ENCODE data around the gene FOXO1.

FOXO1 gene

DNA sequence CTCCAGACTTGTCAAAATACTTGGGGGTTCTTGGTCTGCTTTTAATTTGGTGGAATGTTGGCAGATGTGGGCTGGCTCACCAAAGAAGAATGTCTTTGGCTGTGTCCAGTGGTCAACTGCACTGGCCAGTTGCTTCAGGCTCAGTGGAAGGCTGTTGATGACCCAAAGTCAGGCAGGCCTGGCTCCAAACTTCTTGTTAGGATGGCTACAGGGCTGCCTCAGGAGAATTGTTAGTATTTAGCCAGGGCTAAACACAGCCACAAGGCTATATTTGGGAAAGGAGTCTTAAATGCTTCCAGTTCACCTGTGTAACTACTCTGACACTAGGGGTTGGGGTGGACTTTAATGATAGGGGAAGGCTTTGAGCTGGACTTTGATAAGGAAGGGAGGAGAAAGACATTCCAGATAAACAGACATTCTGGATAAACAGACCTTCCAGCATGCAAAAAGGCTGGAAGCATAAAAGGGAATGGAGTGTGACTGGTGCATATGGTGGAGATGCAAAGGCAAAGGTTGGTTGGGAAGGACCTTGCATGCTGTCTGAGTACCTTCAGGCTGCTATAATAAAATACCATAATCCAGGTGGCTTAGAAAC, 116.8 kb downstream of the FOXO1 start:
- DNase-seq (ENCODE audit: low read depth, low spot score), result peak; percentile 58

DNA sequence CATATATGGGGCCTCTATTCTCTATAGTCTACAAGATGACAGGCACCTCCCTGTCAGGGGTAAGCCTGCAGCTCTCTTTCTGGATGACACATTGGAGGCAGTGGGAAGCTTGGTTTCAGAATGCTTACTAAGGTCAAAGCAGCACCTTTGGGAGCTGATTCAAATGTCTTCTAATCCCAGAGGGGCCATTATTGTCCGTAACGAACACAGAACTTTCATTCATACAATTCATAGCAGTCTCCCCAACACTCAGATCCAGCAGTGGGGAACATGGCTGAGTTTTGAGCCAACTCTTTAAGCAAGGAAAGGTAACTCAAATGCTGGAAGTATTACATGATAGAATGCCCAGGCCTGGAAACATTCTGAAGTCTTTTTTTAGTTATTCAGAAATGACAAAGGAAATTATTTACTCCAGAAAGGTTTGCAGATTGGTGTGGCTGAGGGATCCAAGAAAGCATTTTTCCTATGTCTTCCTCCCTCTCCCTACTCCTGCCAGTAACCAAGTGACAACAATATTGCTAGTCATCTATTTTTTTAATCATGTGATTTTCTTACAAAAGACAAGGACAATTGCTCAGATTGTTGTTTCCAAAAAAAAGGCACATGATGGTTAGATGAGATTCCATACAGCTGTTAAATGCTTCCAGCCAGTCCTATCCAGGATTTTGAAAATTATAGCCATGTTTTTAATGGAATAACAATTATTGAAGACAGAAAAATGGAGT, 118.7 kb downstream of the FOXO1 start:
- DNase-seq (ENCODE audit: low read depth, low spot score), result no peak

DNA sequence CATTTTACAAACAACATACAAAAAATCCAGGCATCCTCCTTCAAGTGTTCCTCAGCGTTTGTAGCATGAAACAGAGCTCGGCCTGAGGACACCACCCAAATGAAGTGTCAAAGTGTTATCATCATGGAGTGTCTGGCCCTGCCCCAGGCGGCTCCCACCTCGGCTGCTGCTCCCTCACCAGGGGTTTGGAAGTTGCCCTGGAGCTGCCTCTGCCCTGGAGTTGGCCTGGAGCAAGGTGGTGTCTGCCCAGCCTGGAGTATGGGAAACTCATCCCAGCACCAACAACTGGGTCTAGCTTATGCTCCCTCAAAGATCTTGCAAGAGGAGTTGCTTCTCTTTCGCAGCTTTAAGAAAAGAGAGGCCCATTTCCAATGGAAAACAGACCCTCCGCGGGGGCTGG, 120.4 kb downstream of the FOXO1 start:
- DNase-seq (ENCODE audit: low read depth, low spot score), result no peak

DNA sequence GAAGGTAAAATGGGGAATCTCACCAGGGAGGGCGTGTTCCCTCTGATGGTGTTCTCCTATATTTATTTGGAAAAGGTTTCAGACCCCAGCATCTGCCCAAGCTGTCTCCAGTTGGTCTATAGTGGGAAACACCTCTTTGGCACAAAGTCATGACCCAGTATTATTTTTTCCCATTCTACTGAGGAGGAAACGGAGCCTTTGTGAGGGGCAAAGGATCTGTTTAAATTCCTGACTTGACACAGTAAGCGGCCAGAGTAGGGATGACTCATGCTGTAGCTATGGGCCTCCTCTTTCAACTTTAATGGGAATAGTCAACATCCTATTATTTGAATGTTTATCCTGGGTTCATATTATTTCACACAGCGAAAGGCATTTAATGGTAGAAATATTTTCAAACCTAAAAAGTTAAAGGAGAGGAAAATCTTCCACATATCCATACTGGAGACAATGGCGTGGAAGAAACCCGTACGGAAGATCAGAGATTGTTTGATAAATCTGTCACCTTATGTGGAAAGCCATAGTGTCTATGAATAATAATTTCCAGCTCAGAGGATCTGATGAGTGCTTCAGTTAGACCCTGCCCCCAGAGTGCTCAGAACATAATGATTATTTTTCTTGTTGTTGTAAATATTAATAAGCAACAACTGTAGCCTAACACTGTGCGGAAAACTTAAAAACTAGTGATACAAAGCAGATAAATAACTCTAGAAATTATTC, 126.0 kb downstream of the FOXO1 start:
- DNase-seq (ENCODE audit: low read depth, low spot score), result peak; percentile 92

DNA sequence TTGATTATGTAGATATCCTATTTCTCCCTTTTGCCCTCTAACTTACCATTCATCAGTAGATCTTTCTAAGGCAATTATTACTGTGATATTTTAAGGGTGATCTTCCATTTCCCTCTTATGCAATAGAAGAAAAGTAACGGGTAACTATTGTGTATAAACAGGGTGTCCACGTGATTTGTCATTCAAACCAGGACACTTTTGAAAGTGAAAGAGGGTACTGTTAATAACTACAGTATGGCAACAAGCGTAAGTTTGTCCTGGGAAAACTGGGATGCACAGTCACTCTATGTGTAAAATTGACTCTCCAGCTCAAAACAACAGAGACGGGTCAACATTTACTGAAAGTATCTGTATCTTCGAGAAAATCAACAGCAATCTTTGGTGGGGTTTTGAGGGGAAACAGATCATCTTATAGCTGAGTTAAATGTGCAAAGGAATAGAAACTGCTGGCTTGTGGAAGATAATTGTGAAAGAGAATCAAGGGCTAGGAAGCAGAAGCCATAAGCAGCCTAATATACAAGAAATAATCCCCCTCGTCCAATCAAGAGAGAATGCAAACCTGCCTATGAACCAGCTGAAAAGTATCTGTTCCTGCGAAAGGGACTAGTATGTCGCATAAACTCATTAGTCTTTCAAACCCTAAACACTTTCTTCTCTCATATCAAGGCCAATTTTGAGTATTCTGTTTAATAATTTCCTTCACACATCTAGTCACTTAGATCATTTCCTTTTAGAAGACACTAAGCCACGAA, 126.7 kb downstream of the FOXO1 start:
- DNase-seq (ENCODE audit: low read depth, low spot score), result no peak

DNA sequence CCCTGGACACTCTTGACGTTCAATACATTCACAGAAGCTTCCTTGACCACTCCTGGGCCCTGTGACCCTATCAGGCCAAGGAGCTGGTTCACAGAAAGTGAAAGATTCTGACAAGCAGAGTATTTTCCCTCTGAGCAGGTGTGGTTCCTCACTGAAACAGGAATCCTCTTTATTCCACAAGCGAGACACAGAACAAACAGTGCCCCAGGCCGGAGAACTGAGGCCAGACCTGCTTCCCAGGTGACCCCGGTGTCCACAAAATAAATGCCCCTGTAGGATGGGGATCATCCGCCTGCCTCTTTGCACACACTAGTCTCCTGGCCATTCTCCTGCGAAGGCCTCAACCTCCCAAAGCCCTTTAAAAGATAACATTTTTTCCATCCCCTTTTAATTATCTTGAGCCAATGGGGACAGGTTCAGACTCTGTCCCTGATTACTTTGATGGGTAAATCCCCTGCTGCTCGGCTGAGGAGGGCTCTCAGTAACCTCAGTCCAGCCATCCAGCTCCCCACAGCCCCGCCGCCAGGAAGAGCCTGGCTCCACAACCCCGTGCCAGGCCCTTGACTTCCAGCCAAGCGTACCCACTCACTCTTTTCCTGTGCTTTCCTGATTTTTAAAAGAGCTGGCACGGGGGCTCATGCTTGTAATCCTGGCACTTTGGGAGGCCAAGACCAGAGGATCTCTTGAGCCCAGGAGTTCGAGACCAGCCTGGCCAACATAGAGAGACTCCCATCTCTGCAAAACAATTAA, 129.1 kb downstream of the FOXO1 start:
- DNase-seq (ENCODE audit: low read depth, low spot score), result no peak

DNA sequence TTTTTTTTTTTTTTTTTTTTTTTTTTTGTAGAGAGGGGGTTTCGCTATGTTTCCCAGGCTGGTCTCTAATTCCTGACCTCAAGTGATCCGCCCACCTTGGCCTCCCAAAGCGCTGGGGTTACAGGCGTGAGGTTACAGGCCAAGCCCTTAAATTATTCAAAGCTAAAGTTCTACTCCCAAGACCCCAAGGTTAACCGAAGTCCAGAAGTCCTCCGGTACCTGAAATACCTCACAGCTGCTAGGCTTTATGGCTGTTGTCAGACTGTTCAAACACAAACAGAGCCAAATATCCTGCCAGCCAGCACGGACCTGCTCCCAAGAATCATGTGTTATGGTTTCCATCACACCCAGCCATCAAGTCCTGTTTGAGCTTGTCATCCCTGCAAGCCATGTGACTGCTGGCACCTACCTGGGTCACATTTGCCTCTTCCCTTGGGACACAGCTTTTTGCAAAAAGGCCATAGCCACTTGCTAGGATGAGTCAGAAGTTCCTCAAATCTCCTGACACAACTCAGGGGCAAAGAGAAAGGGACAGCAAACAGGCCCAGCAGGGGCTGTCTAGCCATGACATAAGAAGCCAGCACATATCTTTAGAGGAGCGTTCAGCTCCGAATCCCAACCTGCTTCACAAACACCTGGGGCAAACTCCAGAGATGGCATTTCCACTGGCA, 129.9 kb downstream of the FOXO1 start:
- no peak for DNase-seq (ENCODE audit: low read depth, low spot score)

DNA sequence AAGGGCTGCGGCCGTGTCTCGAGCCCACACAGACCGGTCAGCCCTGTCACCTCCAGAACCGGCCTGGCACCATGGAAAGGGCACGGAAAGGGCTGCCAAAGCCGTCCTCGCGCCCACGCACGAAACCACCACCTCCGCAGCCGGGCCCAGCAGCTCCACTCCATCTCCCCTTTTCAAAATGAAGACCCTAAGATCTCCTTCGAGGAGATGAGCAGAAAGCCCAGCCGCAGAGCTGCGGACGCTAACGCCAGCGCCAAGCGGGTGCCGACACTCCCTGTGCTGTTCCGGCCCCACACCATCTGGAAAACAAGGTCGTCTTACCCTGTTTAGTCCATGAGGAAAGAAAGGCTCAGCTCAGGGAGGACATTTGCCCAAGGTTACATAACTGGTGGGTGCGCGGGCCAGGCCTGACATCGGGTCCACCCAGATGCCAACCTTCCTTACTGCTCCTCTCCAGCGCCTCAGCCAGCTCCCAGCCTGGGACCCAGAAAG, 131.1 kb downstream of the FOXO1 start:
- no peak for DNase-seq (ENCODE audit: low read depth, low spot score)

DNA sequence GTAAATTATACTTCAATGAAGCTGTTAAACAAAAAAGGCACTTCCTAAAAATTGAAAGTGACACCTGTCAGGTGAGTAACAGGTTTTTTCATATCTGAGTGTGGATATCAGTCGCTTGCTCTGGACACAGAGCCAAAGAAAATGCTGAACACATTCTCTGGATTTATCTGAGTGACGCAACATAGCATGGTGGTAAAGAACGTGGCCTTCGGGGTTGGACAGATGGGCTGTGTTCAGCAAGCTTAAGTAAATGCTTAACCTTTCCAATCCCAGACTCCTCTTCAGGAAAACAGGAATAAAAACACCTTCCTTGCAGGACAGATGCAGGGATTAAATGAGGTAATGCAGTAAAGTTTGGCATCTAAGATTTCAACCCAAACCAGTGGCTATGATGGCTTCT, 132.0 kb downstream of the FOXO1 start:
- DNase-seq (ENCODE audit: low read depth, low spot score), result no peak

DNA sequence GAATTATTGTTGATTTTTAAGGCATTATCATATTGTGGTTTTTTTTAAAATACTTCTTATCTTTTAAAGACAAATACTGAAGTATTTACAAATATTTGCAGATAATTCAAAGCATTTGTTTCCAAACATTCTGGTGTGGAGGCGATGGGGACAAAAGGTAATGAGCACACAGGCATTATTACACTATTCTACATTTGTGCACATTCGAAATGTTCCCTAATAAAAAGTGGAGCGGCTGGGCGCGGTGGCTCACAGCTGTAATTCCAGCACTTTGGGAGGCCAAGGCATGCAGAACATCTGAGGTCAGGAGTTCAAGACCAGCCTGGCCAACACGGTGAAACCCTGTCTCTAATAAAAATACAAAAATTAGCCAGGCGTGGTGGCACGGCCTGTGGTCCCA, 133.4 kb downstream of the FOXO1 start:
- no peak for DNase-seq (ENCODE audit: low read depth, low spot score)

DNA sequence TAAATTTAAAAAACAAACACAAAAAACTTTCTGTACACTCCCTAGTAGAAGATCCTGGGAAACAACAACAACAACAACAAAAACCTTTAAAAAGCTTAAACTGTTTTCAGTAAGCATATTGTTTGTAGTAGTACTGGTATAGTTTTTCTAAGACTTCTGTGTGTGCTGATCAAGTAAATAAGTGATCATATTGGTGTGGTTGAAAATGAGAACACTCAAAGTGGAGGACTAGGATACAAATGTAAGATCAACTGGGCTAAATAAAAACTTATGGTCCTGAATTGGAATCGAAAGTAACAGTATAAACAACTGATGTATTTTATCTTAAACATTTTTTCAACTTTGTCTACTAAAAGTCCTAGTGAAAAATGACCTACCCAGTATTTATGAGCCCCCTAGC, 135.5 kb downstream of the FOXO1 start:
- no peak for DNase-seq (ENCODE audit: low read depth, low spot score)

DNA sequence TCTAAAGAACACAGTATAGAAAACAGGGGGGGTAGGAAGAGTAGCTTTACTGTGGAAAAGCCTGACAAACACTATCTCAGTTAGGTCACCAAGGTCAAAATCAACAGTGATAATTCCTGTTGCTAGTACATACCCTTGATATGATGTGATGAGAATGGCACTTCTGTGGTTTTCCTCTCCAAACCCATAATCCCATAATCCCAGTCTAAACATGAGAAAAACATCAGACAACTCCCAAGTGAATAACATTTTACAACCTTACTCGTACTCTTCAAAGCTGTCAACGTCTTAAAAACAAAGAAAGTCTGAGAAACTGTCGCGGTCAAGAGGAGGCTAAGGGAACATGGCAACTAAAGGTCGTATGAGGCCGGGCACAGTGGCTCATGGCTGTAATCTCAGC, 137.6 kb downstream of the FOXO1 start:
- no peak for DNase-seq (ENCODE audit: low read depth, low spot score)

DNA sequence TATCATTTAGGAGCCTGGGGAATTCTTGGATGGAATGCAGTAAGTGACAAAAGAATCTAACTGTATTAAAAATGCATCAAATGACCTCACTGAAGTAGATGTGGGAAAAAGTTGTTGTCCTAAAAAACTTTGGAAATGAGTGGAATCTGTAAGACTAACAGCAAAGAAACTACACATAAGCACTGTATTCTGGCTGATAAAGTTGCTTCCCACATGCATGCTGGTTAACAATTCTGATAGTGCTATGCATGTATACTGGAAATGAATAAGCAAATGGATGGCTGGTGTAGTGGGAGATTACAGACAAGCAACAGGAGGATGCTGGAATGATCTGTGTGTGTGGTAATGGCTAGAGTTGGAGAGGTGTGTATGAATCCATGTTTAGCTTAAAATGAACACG, 138.5 kb downstream of the FOXO1 start:
- no peak for DNase-seq (ENCODE audit: low read depth, low spot score)

DNA sequence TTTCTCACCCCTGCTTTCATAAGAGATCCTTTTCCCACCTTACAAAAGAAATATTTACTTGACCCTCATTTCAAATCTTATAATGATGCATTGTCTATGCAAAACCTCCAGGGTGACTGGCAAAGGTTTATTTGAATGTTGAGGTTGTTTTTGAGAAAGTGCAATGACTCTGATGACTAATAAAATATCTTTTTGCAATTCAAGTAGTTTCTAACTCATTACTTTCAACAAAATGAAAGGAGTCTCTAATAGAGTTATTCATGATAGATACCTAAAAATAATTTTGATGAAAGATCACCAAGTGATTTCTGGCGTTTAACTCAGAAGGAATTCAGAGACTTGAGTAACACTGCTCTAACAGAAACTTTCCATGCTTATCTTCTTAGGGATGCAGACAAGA, 144.2 kb downstream of the FOXO1 start:
- DNase-seq (ENCODE audit: low read depth, low spot score), result no peak

DNA sequence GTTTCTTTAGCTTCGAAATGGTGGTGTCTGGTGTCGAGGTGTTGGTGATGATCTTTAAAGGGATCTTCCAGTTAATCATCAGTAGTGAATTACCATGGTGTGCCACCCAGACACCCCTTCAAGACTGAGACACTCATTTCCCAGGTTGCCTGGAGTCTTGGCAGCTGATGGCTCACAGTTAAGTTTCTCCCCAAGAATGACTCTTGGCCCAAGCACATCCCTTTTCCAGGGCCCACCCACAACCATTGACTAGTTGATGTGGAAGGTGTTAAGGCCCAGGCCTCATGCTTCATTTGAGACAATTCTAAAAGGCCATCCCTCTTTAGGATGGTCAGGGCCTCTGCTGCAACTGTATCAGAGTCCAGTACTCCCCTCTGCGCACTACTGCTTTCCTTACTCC, 145.5 kb downstream of the FOXO1 start:
- DNase-seq (ENCODE audit: low read depth, low spot score), result no peak

DNA sequence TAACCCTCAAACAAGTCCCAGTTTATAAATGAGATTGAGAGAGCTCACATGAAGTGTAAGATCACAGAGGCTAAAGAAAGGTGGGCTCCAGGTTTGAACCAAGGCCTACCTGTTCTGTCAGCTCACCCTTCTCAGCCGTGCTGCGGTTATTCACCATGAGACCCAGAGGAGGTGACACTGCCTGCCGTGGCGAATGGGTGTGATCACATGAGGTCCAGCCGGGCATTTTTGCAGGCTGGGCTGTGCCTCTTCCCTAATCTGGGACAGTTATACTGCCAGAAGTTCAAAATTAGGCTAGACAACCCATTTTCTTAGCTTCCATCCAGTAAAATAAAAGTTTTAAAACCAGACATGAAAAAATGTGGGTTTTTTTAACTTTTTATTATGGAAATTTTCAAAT, 146.8 kb downstream of the FOXO1 start:
- no peak for DNase-seq (ENCODE audit: low read depth, low spot score)

DNA sequence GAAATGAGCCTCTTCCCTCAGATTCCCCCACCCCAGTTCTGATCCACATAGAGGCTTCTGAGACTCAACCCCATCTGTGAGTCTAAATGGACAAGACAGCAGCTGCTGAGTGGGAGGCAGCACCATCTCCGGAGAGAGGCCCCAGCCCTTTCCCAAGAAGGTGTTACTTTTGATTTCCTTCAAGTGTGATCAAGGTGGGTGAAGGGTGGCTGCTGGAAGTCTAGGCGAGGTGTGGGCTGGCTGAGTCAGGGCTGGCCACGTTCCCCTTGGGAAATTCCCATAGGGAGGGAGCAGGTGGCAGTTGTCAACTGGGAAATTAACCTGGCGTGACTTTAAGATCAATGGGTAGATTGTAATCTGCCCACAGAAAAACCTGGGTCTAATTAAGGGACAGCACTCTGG, 148.0 kb downstream of the FOXO1 start:
- DNase-seq (ENCODE audit: low read depth, low spot score), result no peak

DNA sequence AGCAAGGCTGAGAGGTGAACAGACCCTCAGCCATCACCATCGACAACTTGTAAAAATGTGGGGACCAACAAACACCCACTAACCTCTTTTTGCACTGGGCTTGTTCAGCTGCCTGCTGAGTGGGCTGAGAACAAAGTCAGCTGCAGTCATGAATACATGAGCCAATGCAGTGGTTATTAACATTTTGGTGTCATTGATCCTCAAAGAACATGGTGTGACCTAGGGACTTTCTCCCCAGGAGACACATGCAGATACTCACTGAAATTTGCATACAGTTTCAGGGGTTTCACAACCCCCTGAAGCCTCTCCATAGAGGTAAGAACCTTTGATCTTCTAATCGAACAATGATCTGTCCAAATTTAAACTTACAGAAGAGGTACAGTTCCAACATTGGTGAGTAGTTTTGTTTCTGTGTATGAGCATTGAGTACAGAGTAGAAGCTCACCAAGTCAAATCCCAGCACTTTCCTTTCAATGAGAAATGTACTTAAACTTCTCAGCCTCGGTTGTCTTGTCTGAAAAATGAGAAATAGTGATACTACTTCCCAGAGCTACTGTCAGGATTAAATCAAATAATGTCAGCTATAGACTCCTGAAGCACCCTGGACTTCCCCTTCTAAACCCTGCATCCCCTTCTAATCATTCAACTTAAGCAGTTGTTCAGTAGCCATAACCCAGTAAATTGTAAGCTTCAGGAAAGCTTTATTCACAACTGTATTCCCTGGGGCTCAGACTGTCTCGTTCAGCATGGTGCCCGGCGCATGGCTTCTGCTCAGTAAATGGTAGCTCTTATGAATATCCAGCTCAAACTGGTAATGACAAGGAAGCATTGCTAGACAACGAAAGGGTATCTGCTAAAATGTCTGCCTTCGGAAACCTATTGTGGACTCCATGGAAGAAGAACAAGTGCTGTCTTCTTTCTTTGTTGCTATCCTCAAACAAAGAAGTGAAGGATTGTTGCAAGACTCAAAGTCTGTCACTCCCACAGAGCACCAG, 148.7 kb downstream of the FOXO1 start:
- no peak for DNase-seq (ENCODE audit: low read depth, low spot score)

DNA sequence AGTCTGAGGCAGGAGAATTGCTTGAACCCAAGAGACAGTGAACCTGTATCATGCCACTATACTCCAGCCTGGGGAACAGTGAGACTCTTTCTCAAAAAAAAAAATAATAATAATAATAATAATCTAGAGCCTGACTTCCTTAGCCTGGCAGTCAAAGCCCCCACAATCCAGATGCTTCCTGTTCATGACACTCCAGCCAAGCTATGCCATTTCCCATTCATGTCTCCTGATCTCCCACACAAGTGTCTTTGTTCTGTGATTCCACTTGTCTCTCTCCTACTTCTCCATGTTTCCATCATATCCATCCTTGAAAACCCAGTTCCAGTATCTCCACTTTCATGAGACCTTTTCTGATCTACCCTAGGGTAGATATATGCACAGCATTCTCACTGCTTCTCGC, 150.7 kb downstream of the FOXO1 start:
- no peak for DNase-seq (ENCODE audit: low read depth, low spot score)

DNA sequence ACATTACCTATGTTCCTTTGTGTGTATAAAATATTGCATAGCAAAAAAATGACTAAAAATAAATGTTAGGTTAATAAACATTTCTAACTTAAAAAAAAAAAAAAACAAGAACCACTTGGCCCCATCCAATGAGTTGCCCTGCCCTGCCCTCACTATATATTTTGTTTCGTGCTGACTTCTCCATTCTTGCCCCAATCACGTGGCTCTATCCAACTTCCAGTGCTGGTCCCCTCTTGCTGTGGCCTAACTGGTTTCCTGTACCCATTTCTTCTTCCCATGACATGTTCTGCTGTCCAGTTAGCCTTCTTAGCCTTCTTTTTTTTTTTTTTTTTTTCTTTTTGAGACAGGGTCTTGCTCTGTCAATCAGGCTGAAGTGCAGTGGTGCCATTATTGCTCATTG, 151.6 kb downstream of the FOXO1 start:
- DNase-seq (ENCODE audit: low read depth, low spot score), result no peak

All from astrocyte of the hippocampus (primary cell).